Stimulated activated CD4-positive, alpha-beta T cell treated with anti-CD3 and anti-CD28 coated beads, Interleukin-4, amount 100 ng/mL, for 48 hours (primary cell): Measurements from ENCODE around the gene HBZ.
"Not testable (repeated sequence)": the region's sequence is repeated elsewhere in the genome, so short reads cannot be mapped to it uniquely, and the experiment has no call there.

Experiments used
- DNase-seq, 2 donors: peaks; one replicate each; pipeline ENCODE4 v3.0.0-alpha.2; 2020; ENCODE audit warnings: low read depth in 2 of 2

Gene HBZ

DNA sequence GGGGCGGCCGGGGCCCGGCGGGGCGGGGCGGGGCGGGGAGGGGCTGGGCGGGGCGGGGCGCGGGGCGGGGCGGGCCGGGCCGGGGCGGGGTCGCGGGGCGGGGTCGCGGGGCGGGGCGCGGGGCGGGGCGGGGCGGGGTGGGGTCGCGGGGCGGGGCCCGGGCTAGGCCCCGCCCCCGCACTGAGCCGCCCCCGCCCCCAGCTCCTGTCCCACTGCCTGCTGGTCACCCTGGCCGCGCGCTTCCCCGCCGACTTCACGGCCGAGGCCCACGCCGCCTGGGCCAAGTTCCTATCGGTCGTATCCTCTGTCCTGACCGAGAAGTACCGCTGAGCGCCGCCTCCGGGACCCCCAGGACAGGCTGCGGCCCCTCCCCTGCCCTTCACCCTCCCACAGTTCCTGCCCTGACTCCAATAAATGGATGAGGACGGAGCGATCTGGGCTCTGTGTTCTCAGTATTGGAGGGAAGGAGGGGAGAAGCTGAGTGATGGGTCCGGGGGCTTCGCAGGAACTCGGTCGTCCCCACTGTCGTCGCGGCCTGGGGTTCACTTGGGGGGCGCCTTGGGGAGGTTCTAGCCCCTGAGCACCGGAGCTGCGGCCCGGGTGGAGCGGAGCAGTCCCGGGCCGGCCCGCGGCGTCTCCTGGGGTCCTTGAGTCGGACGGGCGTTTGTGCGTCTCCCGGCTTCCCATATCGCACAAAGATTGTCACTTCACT is 12.5 kb downstream of the HBZ start:
- no peak for DNase-seq

DNA sequence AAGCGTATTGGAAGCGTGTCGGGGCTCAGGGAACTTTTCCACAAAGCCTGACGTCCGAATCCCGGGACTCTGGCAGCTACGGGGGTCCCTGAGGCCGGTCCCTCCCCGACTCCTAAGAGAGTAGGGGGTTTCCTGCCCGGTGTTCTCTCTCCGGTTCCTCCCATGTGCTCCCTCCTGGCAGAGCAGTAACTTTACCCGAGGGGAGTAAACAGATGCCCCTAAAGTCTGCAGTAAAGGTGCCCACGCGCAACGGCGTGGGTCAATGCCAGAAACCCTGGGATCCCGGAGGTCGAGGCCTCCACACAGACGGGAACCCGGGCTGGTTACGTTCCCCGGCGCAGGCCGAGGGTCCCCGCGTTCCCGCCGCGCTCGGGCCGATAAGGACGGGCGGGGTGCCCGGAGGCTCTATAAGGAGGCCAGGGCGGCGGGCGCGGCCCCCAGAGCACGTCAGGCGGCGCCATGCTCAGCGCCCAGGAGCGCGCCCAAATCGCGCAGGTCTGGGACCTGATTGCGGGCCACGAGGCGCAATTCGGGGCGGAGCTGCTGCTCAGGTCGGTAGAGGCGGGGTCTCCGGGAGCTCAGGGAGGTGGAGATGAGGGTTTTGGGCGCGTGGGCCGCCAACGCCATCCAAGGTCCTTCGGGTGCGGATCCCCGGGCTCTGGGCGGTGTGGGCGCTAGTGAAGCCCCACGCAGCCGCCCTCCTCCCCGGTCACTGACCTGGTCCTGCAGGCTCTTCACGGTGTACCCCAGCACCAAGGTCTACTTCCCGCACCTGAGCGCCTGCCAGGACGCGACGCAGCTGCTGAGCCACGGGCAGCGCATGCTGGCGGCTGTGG is 13.3 kb downstream of the HBZ start, which contains the start of gene HBM:
Gene HBM (plus strand): TSS at position 440 of the 836 bp plus-strand sequence. CDS start 20 bp downstream, at position 460.
- no peak for DNase-seq

DNA sequence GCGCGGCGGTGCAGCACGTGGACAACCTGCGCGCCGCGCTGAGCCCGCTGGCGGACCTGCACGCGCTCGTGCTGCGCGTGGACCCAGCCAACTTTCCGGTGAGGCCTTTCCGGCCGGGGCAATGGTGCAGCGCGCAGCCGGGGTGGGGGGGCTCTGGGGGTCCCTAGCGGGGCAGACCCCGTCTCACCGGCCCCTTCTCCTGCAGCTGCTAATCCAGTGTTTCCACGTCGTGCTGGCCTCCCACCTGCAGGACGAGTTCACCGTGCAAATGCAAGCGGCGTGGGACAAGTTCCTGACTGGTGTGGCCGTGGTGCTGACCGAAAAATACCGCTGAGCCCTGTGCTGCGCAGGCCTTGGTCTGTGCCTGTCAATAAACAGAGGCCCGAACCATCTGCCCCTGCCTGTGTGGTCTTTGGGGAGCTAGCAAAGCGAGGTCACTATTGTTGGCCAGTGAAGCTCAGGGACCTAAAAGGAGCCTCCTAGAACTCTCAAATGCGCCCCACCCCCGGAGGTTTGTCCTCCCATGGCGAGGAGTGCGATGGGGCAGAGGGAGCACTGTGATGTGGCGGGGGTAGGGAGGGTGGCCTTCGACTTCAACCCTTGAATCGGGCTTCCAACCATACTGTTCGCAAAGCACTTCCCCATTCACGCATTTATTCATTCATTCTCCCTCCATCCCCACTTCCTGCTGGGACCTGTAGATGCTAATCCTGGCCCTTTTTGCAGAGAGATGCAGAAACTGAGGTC is 14.1 kb downstream of the HBZ start:
- no peak for DNase-seq

DNA sequence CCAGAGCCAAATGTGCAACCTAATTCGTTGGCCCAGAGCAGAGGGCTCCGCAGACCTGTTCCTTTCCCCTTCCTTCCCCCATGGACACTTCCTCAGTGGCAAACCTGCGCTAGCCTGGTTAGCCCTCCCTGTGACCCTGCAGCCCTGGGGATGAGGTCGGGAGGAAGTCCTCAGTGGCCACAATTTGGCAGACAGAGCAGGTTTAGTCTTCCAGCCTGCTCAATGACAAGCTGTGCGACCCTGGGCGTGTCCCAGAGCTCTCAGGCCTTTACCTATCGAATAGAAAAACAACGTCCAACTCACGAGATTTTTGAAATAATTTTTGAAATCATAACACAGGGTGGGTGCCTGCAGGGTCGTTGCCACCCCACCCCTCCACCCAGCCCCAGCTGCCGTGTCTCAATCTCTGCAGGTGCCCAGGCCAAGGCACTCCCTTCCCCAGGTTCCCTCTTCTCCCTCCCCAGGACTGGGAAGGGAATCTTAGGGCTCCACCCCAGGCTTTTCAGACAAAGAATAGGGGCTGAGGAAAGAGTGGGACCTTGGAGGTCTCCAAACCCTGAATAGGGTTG is 14.8 kb downstream of the HBZ start:
- no peak for DNase-seq

DNA sequence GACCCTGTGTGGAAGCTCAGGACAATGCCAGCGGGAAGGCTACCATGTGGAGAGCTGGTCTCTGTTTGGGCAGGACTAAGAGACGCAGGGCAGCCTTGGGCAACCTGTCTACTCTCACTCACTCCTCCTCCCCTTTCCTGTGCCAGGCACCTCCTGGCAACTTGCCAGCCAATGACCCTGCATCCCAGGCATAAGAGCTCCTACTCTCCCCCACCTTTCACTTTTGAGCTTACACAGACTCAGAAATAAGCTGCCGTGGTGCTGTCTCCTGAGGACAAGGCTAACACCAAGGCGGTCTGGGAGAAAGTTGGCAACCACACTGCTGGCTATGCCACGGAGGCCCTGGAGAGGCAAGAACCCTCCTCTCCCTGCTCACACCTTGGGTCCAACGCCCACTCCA is 16.0 kb downstream of the HBZ start:
- DNase-seq = no peak

DNA sequence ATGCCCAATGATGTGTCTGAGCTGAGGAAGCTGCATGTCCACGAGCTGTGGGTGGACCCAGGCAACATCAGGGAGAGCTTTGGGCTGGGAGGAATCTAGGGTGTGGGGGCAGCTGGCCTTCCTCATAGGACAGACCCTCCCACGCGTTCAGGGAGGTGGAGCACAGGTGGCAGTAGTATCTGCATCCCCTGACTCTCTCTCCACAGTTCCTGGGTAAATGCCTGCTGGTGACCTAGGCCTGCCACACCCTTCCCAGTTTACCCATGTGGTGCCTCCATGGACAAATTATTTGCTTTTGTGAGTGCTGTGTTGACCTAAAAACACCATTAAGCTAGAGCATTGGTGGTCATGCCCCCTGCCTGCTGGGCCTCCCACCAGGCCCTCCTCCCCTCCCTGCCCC is 16.6 kb downstream of the HBZ start:
- no peak for DNase-seq

DNA sequence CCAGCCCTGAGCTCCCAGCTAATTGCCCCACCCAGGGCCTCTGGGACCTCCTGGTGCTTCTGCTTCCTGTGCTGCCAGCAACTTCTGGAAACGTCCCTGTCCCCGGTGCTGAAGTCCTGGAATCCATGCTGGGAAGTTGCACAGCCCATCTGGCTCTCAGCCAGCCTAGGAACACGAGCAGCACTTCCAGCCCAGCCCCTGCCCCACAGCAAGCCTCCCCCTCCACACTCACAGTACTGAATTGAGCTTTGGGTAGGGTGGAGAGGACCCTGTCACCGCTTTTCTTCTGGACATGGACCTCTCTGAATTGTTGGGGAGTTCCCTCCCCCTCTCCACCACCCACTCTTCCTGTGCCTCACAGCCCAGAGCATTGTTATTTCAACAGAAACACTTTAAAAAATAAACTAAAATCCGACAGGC is 17.7 kb downstream of the HBZ start:
- DNase-seq = not testable (repeated sequence)

DNA sequence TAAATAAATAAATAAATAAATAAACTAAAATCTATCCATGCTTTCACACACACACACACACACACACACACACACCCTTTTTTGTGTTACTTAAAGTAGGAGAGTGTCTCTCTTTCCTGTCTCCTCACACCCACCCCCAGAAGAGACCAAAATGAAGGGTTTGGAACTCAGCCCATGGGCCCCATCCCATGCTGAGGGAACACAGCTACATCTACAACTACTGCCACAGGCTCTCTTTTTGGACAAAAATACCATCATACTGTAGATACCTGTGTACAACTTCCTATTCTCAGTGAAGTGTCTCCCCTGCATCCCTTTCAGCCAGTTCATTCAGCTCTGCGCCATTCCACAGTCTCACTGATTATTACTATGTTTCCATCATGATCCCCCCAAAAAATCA is 18.3 kb downstream of the HBZ start:
- no peak for DNase-seq

DNA sequence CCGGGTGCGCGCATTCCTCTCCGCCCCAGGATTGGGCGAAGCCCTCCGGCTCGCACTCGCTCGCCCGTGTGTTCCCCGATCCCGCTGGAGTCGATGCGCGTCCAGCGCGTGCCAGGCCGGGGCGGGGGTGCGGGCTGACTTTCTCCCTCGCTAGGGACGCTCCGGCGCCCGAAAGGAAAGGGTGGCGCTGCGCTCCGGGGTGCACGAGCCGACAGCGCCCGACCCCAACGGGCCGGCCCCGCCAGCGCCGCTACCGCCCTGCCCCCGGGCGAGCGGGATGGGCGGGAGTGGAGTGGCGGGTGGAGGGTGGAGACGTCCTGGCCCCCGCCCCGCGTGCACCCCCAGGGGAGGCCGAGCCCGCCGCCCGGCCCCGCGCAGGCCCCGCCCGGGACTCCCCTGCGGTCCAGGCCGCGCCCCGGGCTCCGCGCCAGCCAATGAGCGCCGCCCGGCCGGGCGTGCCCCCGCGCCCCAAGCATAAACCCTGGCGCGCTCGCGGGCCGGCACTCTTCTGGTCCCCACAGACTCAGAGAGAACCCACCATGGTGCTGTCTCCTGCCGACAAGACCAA is 20.0 kb downstream of the HBZ start, which contains the start of gene HBA2:
Gene HBA2 (plus strand): TSS at position 503 of the 568 bp plus-strand sequence. CDS start 37 bp downstream, at position 540.
- DNase-seq = not testable (repeated sequence)

DNA sequence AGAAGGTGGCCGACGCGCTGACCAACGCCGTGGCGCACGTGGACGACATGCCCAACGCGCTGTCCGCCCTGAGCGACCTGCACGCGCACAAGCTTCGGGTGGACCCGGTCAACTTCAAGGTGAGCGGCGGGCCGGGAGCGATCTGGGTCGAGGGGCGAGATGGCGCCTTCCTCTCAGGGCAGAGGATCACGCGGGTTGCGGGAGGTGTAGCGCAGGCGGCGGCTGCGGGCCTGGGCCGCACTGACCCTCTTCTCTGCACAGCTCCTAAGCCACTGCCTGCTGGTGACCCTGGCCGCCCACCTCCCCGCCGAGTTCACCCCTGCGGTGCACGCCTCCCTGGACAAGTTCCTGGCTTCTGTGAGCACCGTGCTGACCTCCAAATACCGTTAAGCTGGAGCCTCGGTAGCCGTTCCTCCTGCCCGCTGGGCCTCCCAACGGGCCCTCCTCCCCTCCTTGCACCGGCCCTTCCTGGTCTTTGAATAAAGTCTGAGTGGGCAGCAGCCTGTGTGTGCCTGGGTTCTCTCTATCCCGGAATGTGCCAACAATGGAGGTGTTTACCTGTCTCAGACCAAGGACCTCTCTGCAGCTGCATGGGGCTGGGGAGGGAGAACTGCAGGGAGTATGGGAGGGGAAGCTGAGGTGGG is 20.9 kb downstream of the HBZ start:
- DNase-seq = not testable (repeated sequence)

DNA sequence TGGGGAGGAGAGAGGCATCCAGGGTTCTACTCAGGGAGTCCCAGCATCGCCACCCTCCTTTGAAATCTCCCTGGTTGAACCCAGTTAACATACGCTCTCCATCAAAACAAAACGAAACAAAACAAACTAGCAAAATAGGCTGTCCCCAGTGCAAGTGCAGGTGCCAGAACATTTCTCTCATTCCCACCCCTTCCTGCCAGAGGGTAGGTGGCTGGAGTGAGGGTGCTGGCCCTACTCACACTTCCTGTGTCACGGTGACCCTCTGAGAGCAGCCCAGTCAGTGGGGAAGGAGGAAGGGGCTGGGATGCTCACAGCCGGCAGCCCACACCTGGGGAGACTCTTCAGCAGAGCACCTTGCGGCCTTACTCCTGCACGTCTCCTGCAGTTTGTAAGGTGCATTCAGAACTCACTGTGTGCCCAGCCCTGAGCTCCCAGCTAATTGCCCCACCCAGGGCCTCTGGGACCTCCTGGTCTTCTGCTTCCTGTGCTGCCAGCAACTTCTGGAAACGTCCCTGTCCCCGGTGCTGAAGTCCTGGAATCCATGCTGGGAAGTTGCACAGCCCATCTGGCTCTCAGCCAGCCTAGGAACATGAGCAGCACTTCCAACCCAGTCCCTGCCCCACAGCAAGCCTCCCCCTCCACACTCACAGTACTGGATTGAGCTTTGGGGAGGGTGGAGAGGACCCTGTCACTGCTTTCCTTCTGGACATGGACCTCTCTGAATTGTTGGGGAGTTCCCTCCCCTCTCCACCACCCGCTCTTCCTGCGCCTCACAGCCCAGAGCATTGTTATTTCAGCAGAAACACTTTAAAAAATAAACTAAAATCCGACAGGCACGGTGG is 21.7 kb downstream of the HBZ start:
- not testable (repeated sequence) for DNase-seq

DNA sequence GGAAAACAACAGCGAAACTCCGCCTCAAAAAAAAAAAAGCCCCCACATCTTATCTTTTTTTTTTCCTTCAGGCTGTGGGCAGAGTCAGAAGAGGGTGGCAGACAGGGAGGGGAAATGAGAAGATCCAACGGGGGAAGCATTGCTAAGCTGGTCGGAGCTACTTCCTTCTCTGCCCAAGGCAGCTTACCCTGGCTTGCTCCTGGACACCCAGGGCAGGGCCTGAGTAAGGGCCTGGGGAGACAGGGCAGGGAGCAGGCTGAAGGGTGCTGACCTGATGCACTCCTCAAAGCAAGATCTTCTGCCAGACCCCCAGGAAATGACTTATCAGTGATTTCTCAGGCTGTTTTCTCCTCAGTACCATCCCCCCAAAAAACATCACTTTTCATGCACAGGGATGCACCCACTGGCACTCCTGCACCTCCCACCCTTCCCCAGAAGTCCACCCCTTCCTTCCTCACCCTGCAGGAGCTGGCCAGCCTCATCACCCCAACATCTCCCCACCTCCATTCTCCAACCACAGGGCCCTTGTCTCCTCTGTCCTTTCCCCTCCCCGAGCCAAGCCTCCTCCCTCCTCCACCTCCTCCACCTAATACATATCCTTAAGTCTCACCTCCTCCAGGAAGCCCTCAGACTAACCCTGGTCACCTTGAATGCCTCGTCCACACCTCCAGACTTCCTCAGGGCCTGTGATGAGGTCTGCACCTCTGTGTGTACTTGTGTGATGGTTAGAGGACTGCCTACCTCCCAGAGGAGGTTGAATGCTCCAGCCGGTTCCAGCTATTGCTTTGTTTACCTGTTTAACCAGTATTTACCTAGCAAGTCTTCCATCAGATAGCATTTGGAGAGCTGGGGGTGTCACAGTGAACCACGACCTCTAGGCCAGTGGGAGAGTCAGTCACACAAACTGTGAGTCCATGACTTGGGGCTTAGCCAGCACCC is 22.8 kb downstream of the HBZ start:
- DNase-seq = no peak

DNA sequence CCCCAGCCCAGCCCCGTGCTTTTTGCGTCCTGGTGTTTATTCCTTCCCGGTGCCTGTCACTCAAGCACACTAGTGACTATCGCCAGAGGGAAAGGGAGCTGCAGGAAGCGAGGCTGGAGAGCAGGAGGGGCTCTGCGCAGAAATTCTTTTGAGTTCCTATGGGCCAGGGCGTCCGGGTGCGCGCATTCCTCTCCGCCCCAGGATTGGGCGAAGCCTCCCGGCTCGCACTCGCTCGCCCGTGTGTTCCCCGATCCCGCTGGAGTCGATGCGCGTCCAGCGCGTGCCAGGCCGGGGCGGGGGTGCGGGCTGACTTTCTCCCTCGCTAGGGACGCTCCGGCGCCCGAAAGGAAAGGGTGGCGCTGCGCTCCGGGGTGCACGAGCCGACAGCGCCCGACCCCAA is 23.6 kb downstream of the HBZ start:
- not testable (repeated sequence) for DNase-seq

DNA sequence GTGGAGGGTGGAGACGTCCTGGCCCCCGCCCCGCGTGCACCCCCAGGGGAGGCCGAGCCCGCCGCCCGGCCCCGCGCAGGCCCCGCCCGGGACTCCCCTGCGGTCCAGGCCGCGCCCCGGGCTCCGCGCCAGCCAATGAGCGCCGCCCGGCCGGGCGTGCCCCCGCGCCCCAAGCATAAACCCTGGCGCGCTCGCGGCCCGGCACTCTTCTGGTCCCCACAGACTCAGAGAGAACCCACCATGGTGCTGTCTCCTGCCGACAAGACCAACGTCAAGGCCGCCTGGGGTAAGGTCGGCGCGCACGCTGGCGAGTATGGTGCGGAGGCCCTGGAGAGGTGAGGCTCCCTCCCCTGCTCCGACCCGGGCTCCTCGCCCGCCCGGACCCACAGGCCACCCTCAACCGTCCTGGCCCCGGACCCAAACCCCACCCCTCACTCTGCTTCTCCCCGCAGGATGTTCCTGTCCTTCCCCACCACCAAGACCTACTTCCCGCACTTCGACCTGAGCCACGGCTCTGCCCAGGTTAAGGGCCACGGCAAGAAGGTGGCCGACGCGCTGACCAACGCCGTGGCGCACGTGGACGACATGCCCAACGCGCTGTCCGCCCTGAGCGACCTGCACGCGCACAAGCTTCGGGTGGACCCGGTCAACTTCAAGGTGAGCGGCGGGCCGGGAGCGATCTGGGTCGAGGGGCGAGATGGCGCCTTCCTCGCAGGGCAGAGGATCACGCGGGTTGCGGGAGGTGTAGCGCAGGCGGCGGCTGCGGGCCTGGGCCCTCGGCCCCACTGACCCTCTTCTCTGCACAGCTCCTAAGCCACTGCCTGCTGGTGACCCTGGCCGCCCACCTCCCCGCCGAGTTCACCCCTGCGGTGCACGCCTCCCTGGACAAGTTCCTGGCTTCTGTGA is 24.3 kb downstream of the HBZ start, which contains the start of gene HBA1:
Gene HBA1 (plus strand): TSS at position 204 of the 906 bp plus-strand sequence. CDS start 37 bp downstream, at position 241.
- not testable (repeated sequence) for DNase-seq

DNA sequence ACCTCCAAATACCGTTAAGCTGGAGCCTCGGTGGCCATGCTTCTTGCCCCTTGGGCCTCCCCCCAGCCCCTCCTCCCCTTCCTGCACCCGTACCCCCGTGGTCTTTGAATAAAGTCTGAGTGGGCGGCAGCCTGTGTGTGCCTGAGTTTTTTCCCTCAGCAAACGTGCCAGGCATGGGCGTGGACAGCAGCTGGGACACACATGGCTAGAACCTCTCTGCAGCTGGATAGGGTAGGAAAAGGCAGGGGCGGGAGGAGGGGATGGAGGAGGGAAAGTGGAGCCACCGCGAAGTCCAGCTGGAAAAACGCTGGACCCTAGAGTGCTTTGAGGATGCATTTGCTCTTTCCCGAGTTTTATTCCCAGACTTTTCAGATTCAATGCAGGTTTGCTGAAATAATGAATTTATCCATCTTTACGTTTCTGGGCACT is 25.0 kb downstream of the HBZ start:
- DNase-seq = no peak

DNA sequence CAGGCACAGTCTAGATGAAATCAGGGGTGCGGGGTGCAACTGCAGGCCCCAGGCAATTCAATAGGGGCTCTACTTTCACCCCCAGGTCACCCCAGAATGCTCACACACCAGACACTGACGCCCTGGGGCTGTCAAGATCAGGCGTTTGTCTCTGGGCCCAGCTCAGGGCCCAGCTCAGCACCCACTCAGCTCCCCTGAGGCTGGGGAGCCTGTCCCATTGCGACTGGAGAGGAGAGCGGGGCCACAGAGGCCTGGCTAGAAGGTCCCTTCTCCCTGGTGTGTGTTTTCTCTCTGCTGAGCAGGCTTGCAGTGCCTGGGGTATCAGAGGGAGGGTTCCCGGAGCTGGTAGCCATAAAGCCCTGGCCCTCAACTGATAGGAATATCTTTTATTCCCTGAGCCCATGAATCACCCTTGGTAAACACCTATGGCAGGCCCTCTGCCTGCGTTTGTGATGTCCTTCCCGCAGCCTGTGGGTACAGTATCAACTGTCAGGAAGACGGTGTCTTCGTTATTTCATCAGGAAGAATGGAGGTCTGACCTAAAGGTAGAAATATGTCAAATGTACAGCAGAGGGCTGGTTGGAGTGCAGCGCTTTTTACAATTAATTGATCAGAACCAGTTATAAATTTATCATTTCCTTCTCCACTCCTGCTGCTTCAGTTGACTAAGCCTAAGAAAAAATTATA is 25.7 kb downstream of the HBZ start:
- no peak for DNase-seq

DNA sequence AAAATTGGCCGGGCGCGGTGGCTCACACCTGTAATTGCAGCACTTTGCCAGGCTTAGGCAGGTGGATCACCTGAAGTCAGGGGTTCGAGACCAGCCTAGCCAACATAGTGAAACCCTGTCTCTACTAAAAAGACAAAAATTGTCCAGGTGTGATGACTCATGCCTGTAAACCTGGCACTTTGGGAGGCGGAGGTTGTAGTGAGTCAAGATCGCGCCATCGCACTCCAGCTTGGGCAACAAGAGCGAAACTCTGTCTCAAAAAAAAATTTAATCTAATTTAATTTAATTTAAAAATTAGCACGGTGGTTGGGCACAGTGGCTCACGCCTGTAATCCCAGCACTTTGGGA is 26.2 kb downstream of the HBZ start:
- DNase-seq = no peak
